SH-SY5Y (cell line): ENCODE measurements around the gene CD151.

ENCODE experiments used
- GATA2 ChIP-seq: IDR thresholded peaks from 2 replicates; pipeline ENCODE4 v1.6.1; 2011; ENCODE audit warnings: mild to moderate bottlenecking, low read depth, low read length
- GATA3 ChIP-seq: IDR thresholded peaks from 2 replicates; pipeline ENCODE4 v1.6.1; 2011; ENCODE audit warnings: low read depth, mild to moderate bottlenecking, low read length, moderate library complexity

DNA sequence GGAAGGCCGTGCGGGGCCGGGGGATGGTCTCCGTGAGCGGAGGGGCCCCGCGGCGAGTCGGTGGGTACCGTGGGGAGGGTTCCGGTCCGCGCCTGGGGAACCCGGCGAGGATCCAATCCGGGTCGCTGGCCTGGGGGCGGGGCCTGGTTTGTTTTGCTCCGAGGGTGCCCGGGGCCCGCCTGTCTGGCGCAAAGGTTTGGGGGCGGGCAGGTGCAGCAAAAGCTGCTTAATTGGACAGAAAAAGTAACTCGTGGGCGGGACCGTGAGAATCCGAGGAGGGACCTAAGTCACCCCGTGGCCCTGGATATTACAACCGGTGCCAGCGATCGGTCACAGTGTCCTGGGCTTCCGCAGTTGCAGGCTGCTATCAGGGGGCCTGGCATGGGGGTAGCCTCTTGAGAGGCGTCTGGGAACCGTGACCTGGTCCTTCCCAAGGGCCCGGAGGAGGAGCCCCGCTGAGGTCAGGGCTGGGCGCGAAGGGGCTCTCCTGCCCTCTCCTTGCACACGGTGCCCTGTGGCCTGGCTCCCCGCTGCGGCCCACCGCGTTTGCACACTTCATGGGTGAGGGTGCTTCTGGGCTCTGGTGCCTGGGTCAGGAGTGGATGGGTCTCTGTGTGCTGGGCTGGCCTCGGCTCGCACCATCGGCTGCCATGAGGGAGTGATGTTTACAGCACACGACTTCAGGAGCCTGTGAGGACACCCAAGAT is 12.7 kb upstream of the CD151 start:
- TF ChIP-seq GATA2 (no peak), GATA3 (no peak)
